Large intestine (tissue), 3 donors: Measurements from ENCODE around the gene PLGRKT. TPM values are rescaled to one million over a fixed set of nuclear protein-coding genes. Genes with fewer than 3 reads are reported as not detected.
"Not testable (repeated sequence)": the region's sequence is repeated elsewhere in the genome, so short reads cannot be mapped to it uniquely, and the experiment has no call there.

Experiments
- DNase-seq, 2 donors: peaks; one replicate each; pipeline versions ENCODE4 v3.0.0 to v3.0.0-alpha.2; 2013
- H3K27ac ChIP-seq: one replicate; pipeline ENCODE4 v1.5.1; 2013; ENCODE audit warnings: low read length
- H3K27me3 ChIP-seq: 2 replicates; pipeline ENCODE4 v1.6.1; 2013; ENCODE audit warnings: low read length; ENCODE audit not compliant: control insufficient read depth, insufficient read depth
- H3K36me3 ChIP-seq: 2 replicates; pipeline ENCODE4 v1.6.1; 2013; ENCODE audit warnings: low read length; ENCODE audit not compliant: control insufficient read depth, insufficient read depth
- H3K4me1 ChIP-seq: one replicate; pipeline ENCODE4 v1.6.1; 2013; ENCODE audit warnings: low read length; ENCODE audit not compliant: control insufficient read depth, insufficient read depth
- H3K4me3 ChIP-seq: one replicate; pipeline ENCODE4 v1.5.1; 2013; ENCODE audit warnings: low read length
- H3K9me3 ChIP-seq: one replicate; pipeline ENCODE4 v1.6.1; 2013; ENCODE audit warnings: mild to moderate bottlenecking, low read depth, low read length, moderate library complexity; ENCODE audit not compliant: control insufficient read depth
- WGBS: methylation state at CpG from one replicate; pipeline ENCODE4 v1.1.5; 2013; ENCODE audit warnings: low lambda C conversion rate; ENCODE audit not compliant: insufficient coverage; 5-methylcytosine and 5-hydroxymethylcytosine counted together
- polyA plus RNA-seq: library from polyadenylated mRNA; unstranded; fragments of 120-200 nt; gene quantifications from one replicate; pipeline ENCODE4 v1.2.1, GENCODE V29; 2013

Gene PLGRKT
- polyA plus RNA-seq, 1 donor = 30.8 TPM

DNA sequence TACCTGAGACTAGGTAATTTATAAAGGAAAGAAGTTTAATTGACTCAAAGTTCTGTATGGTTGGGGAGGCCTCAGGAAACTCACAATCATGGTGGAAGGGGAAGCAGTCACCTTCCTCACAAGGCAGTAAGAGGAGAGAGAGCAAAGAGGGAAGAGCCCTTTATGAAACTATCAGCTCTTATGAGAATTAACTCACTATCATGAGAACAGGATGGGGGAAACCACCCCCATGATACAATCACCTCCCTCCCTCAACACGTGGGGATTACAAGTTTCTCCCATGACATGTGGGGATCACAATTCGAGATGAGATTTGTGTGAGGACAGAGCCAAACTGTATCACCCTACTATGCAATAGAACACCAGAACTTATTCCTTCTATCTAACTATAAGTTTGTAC is 40.5 kb upstream of the PLGRKT start:
- no CpG with 5 or more reads among the region's 2 CpGs for WGBS
- H3K4me1 ChIP-seq = no peaks in the 10 kb centered on the region
- no peak overlapping the region for H3K27ac ChIP-seq
- DNase-seq = no peak
- H3K36me3 ChIP-seq = no peaks in the 10 kb centered on the region
- no peaks in the 10 kb centered on the region for H3K9me3 ChIP-seq
- H3K4me3 ChIP-seq = no peak overlapping the region
- no peaks in the 10 kb centered on the region for H3K27me3 ChIP-seq

- WGBS = no CpG with 5 or more reads among the region's 2 CpGs
- H3K36me3 ChIP-seq, H3K4me3 ChIP-seq, H3K27me3 ChIP-seq, H3K9me3 ChIP-seq, H3K27ac ChIP-seq, DNase-seq, H3K4me1 ChIP-seq: not testable (repeated sequence)
These were observed 37.9 kb upstream of the PLGRKT start for GRCh38 chr9:5475611-5476010.

- Histone ChIP-seq H3K4me3 (no peak overlapping the region), H3K27ac (no peak overlapping the region), H3K9me3 (no peaks in the 10 kb centered on the region), H3K36me3 (no peaks in the 10 kb centered on the region), H3K4me1 (no peaks in the 10 kb centered on the region), H3K27me3 (no peaks in the 10 kb centered on the region)
- DNase-seq = no peak
- 100% methylated on average over 3 of the region's 3 CpGs for WGBS
These were observed 33.1 kb upstream of the PLGRKT start for GRCh38 chr9:5470816-5471215.

DNA sequence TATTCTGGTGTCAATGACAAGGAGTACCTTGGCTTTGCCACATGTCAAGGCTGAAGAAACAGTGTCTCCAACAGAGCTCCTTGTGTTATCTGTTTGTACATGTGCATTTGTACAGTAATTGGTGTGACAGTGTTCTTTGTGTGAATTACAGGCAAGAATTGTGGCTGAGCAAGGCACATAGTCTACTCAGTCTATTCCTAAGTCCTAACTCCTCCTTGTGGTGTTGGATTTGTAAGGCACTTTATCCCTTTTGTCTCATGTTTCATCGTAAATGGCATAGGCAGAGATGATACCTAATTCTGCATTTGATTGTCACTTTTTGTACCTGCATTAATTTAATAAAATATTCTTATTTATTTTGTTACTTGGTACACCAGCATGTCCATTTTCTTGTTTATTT is 32.4 kb upstream of the PLGRKT start:
- Histone ChIP-seq H3K27me3 (no peaks in the 10 kb centered on the region), H3K36me3 (no peaks in the 10 kb centered on the region), H3K4me3 (no peak overlapping the region), H3K9me3 (no peaks in the 10 kb centered on the region), H3K27ac (no peak overlapping the region), H3K4me1 (no peaks in the 10 kb centered on the region)
- WGBS = 60% methylated on average over 1 of the region's 1 CpG
- DNase-seq = no peak

DNA sequence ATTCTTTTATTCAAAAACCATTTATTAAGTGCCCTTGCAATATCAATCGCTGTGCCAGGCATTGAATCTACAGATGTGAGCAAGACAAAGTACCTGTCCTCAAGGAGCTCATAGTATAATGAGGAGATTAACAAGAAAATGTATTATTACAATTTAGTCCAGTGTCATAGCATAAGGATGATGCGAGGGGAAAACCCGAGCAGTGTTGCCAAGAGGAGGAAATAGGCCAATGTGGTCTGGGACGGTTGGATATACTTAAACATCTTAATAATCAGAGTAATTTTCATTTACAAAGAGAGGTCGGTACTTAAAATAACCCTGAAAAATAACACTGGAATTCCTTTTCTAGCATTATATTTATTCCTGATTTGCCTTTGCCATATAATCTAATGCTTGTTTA is 31.1 kb upstream of the PLGRKT start:
- DNase-seq = no peak
- H3K27ac ChIP-seq = no peak overlapping the region
- H3K4me1 ChIP-seq = no peaks in the 10 kb centered on the region
- H3K4me3 ChIP-seq = no peak overlapping the region
- WGBS = 84% methylated on average over 3 of the region's 5 CpGs
- H3K9me3 ChIP-seq = no peaks in the 10 kb centered on the region
- no peaks in the 10 kb centered on the region for H3K36me3 ChIP-seq
- H3K27me3 ChIP-seq = no peaks in the 10 kb centered on the region

DNA sequence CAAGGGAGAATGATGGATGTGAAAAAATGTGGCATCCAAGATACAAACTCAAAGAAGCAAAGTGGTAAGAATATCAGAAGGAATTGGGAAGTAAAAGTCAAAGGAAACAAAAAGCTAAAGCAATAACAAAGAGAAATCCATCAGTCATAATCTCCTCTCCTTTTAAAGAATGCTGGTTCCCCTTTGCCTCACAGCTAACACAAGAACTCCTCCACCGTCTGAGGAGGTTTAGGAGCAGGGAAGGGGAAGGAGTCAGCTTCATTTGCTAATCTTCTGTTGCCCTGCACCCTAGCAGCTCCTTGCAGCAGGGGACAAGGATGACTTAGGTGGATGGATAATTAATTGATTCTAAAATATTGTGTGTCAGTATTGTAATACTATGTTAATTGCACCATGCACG is 29.0 kb upstream of the PLGRKT start:
- no CpG with 5 or more reads among the region's 2 CpGs for WGBS
- Histone ChIP-seq H3K36me3 (no peaks in the 10 kb centered on the region), H3K4me3 (no peak overlapping the region), H3K4me1 (no peaks in the 10 kb centered on the region), H3K9me3 (no peaks in the 10 kb centered on the region), H3K27me3 (no peaks in the 10 kb centered on the region), H3K27ac (no peak overlapping the region)
- no peak for DNase-seq

DNA sequence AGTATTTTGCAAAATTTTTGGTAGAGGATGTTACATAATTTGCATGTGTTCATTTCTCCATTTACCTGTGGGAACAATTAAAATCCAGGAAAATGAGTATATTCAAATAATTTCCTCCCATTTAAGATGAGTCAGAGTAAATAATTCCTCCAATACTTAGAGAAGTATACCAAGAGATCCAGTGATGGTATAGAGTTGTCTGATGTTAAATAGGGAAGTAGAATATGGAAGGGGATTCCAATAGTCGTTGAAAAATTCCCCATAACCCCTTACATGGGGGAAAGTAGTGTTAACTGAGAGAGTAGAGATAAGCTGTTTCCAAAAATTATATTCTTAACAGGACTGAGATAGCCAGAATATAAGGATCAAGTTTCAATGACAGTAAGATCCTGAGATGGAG is 28.3 kb upstream of the PLGRKT start:
- no peak for DNase-seq
- H3K4me3 ChIP-seq = no peak overlapping the region
- H3K27ac ChIP-seq = no peak overlapping the region
- H3K27me3 ChIP-seq = no peaks in the 10 kb centered on the region
- no peaks in the 10 kb centered on the region for H3K4me1 ChIP-seq
- no peaks in the 10 kb centered on the region for H3K9me3 ChIP-seq
- no CpG with 5 or more reads among the region's 1 CpG for WGBS
- H3K36me3 ChIP-seq = no peaks in the 10 kb centered on the region

- H3K9me3 ChIP-seq, DNase-seq, H3K27me3 ChIP-seq, H3K4me3 ChIP-seq, H3K36me3 ChIP-seq, H3K27ac ChIP-seq, H3K4me1 ChIP-seq: not testable (repeated sequence)
- no CpG with 5 or more reads among the region's 4 CpGs for WGBS
These were observed 27.2 kb upstream of the PLGRKT start for GRCh38 chr9:5464831-5465330.

- no peaks in the 10 kb centered on the region for H3K27me3 ChIP-seq
- no peak overlapping the region for H3K27ac ChIP-seq
- no peak for DNase-seq
- H3K4me1 ChIP-seq = no peaks in the 10 kb centered on the region
- H3K9me3 ChIP-seq = no peaks in the 10 kb centered on the region
- WGBS = no CpG with 5 or more reads among the region's 1 CpG
- H3K36me3 ChIP-seq = no peaks in the 10 kb centered on the region
- H3K4me3 ChIP-seq = no peak overlapping the region
These were observed 22.4 kb upstream of the PLGRKT start for GRCh38 chr9:5460157-5460556.

- H3K27me3 ChIP-seq = no peaks in the 10 kb centered on the region
- H3K4me3 ChIP-seq = no peak overlapping the region
- no peaks in the 10 kb centered on the region for H3K36me3 ChIP-seq
- H3K9me3 ChIP-seq = no peaks in the 10 kb centered on the region
- DNase-seq = no peak
- 83% methylated on average over 1 of the region's 4 CpGs for WGBS
- H3K4me1 ChIP-seq = no peaks in the 10 kb centered on the region
- no peak overlapping the region for H3K27ac ChIP-seq
These were observed 21.6 kb upstream of the PLGRKT start for GRCh38 chr9:5459289-5459829.

DNA sequence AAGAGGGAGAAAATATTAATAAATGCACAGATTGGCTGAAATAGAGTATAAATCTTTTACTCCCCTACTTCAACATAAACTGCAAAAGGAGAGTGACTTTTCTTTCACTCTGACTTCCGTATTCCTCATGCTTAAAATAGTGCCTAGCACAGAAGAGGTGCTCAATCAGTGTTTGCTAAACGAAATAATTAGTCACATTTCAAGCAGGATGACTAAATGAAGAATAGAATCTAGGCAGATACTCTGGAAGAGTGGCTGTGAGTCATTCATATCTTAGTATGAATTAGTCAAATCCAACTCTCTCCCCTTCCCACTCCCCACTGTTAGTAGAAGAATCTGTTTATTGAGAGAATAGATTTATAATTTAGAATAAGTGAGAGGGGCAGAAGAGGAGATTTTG is 17.5 kb upstream of the PLGRKT start:
- Histone ChIP-seq H3K9me3 (no peaks in the 10 kb centered on the region), H3K27ac (no peak overlapping the region), H3K36me3 (no peaks in the 10 kb centered on the region), H3K4me3 (no peak overlapping the region), H3K27me3 (no peaks in the 10 kb centered on the region), H3K4me1 (peaks cover 2% of the 10 kb centered on the region)
- DNase-seq = no peak
- WGBS = 100% methylated on average over 1 of the region's 2 CpGs
